ENCODE measurements around the gene STING1. TPM values are rescaled to one million over a fixed set of nuclear protein-coding genes. Genes with fewer than 3 reads are reported as not detected.
A peak's percentile ranks its signal among the peaks of the same experiment; 100 is the strongest.

STING1 gene
- total RNA-seq, 3 donors from 2014 or later: 139 to 261 (median 172) TPM

- no peak for ATAC-seq
Observed at GRCh38 chr5:139461698-139462097, 20.9 kb downstream of the STING1 start.

GRCh38 chr5:139461176-139461575, 21.4 kb downstream of the STING1 start:
- Mint-ChIP-seq H3K36me3 (ENCODE audit: insufficient read depth) (no peaks in the 10 kb centered on the region), H3K4me3 (no peak overlapping the region), H3K27me3 (ENCODE audit: low read depth) (no peaks in the 10 kb centered on the region), H3K9me3 (no peaks in the 10 kb centered on the region), H3K4me1 (ENCODE audit: low read depth) (peaks cover 46% of the 10 kb centered on the region)
- DNase-seq: no peak
- ATAC-seq: no peak

More at GRCh38 chr5:139461698-139462097, 20.9 kb downstream of the STING1 start:
- no peak for DNase-seq
- Mint-ChIP-seq H3K4me1 (ENCODE audit: low read depth) (peaks cover 40% of the 10 kb centered on the region), H3K27me3 (ENCODE audit: low read depth) (no peaks in the 10 kb centered on the region), H3K9me3 (no peaks in the 10 kb centered on the region), H3K4me3 (no peak overlapping the region), H3K36me3 (ENCODE audit: insufficient read depth) (no peaks in the 10 kb centered on the region)

GRCh38 chr5:139460455-139460854, 22.1 kb downstream of the STING1 start:
- Mint-ChIP-seq H3K4me1 (ENCODE audit: low read depth) (peaks cover 47% of the 10 kb centered on the region), H3K27me3 (ENCODE audit: low read depth) (no peaks in the 10 kb centered on the region), H3K4me3 (no peak overlapping the region), H3K36me3 (ENCODE audit: insufficient read depth) (no peaks in the 10 kb centered on the region), H3K9me3 (no peaks in the 10 kb centered on the region)
- ATAC-seq (no peak), DNase-seq (no peak)

GRCh38 chr5:139459451-139459934, 23.1 kb downstream of the STING1 start:
- H3K4me1 Mint-ChIP-seq (ENCODE audit: low read depth): peaks cover 53% of the 10 kb centered on the region

GRCh38 chr5:139458580-139459407, 23.8 kb downstream of the STING1 start:
- ATAC-seq (peak; percentile 97), DNase-seq (peak; percentile 71)
- H3K27me3 Mint-ChIP-seq (ENCODE audit: low read depth): no peaks in the 10 kb centered on the region
- H3K4me1 Mint-ChIP-seq (ENCODE audit: low read depth): peaks cover 58% of the 10 kb centered on the region
- no peaks in the 10 kb centered on the region for H3K9me3 Mint-ChIP-seq
- H3K4me3 Mint-ChIP-seq: peak overlapping the region; percentile 54
- no peaks in the 10 kb centered on the region for H3K36me3 Mint-ChIP-seq (ENCODE audit: insufficient read depth)

More at GRCh38 chr5:139459451-139459934, 23.1 kb downstream of the STING1 start:
- ATAC-seq (peak; percentile 37 to 50), DNase-seq (peak; percentile 27)
- H3K27me3 Mint-ChIP-seq (ENCODE audit: low read depth): no peaks in the 10 kb centered on the region
- H3K36me3 Mint-ChIP-seq (ENCODE audit: insufficient read depth): no peaks in the 10 kb centered on the region
- no peaks in the 10 kb centered on the region for H3K9me3 Mint-ChIP-seq
- H3K4me3 Mint-ChIP-seq: peak overlapping the region; percentile 51

- no peaks in the 10 kb centered on the region for H3K27me3 Mint-ChIP-seq (ENCODE audit: low read depth)
- no peak overlapping the region for H3K4me3 Mint-ChIP-seq
- H3K4me1 Mint-ChIP-seq (ENCODE audit: low read depth): peaks cover 58% of the 10 kb centered on the region
- H3K36me3 Mint-ChIP-seq (ENCODE audit: insufficient read depth): no peaks in the 10 kb centered on the region
- no peaks in the 10 kb centered on the region for H3K9me3 Mint-ChIP-seq
- no peak for ATAC-seq
- no peak for DNase-seq
Observed at GRCh38 chr5:139457653-139458306, 24.8 kb downstream of the STING1 start.

- H3K4me1 Mint-ChIP-seq (ENCODE audit: low read depth): peaks cover 58% of the 10 kb centered on the region
- H3K36me3 Mint-ChIP-seq (ENCODE audit: insufficient read depth): no peaks in the 10 kb centered on the region
- H3K4me3 Mint-ChIP-seq: no peak overlapping the region
- DNase-seq (no peak), ATAC-seq (no peak)
- H3K27me3 Mint-ChIP-seq (ENCODE audit: low read depth): no peaks in the 10 kb centered on the region
- H3K9me3 Mint-ChIP-seq: no peaks in the 10 kb centered on the region
Observed at GRCh38 chr5:139457241-139457640, 25.3 kb downstream of the STING1 start.

GRCh38 chr5:139456776-139457175, 25.8 kb downstream of the STING1 start:
- Mint-ChIP-seq H3K4me3 (no peak overlapping the region), H3K9me3 (no peaks in the 10 kb centered on the region), H3K27me3 (ENCODE audit: low read depth) (no peaks in the 10 kb centered on the region), H3K36me3 (ENCODE audit: insufficient read depth) (no peaks in the 10 kb centered on the region), H3K4me1 (ENCODE audit: low read depth) (peaks cover 58% of the 10 kb centered on the region)
- no peak for DNase-seq
- no peak for ATAC-seq

GRCh38 chr5:139454568-139455290, 27.8 kb downstream of the STING1 start:
- no peak overlapping the region for H3K4me3 Mint-ChIP-seq
- H3K4me1 Mint-ChIP-seq (ENCODE audit: low read depth): peaks cover 41% of the 10 kb centered on the region
- no peaks in the 10 kb centered on the region for H3K9me3 Mint-ChIP-seq
- no peaks in the 10 kb centered on the region for H3K36me3 Mint-ChIP-seq (ENCODE audit: insufficient read depth)
- H3K27me3 Mint-ChIP-seq (ENCODE audit: low read depth): no peaks in the 10 kb centered on the region
- ATAC-seq (no peak), DNase-seq (no peak)

- Mint-ChIP-seq H3K36me3 (ENCODE audit: insufficient read depth) (no peaks in the 10 kb centered on the region), H3K9me3 (no peaks in the 10 kb centered on the region), H3K4me3 (no peak overlapping the region), H3K27me3 (ENCODE audit: low read depth) (no peaks in the 10 kb centered on the region), H3K4me1 (ENCODE audit: low read depth) (peaks cover 35% of the 10 kb centered on the region)
- DNase-seq (peak; percentile 43), ATAC-seq (peak in 1 of 2 donors; percentile 6)
Observed at GRCh38 chr5:139453683-139454567, 28.6 kb downstream of the STING1 start.

- peaks cover 1% of the 10 kb centered on the region for H3K9me3 Mint-ChIP-seq
- H3K4me1 Mint-ChIP-seq (ENCODE audit: low read depth): peaks cover 40% of the 10 kb centered on the region
- DNase-seq: no peak
- H3K36me3 Mint-ChIP-seq (ENCODE audit: insufficient read depth): no peaks in the 10 kb centered on the region
- no peaks in the 10 kb centered on the region for H3K27me3 Mint-ChIP-seq (ENCODE audit: low read depth)
- no peak for ATAC-seq
- H3K4me3 Mint-ChIP-seq: no peak overlapping the region
Observed at GRCh38 chr5:139451878-139452660, 30.5 kb downstream of the STING1 start.

GRCh38 chr5:139451176-139451575, 31.4 kb downstream of the STING1 start:
- peaks cover 5% of the 10 kb centered on the region for H3K9me3 Mint-ChIP-seq
- no peak overlapping the region for H3K4me3 Mint-ChIP-seq
- H3K4me1 Mint-ChIP-seq (ENCODE audit: low read depth): peaks cover 42% of the 10 kb centered on the region
- ATAC-seq: no peak
- H3K36me3 Mint-ChIP-seq (ENCODE audit: insufficient read depth): peaks cover 3% of the 10 kb centered on the region
- DNase-seq: no peak
- no peaks in the 10 kb centered on the region for H3K27me3 Mint-ChIP-seq (ENCODE audit: low read depth)

All from activated T-cell treated with anti-CD3 and anti-CD28 coated beads, Interleukin-2, amount 50 U/mL, for 4 hours (primary cell).